Uterus (tissue), 4 donors: ENCODE results near the gene PABPN1L. TPM values are rescaled to one million over a fixed set of nuclear protein-coding genes. Genes with fewer than 3 reads are reported as not detected.
"Not testable (repeated sequence)": the region's sequence is repeated elsewhere in the genome, so short reads cannot be mapped to it uniquely, and the experiment has no call there.

ENCODE experiments used
- DNase-seq, 2 donors: peaks; one replicate each; pipeline ENCODE4 v3.0.0-alpha.2; 2019 to 2020
- H3K27ac ChIP-seq, 2 donors: fragments of 200-600 bp; sonication (generic); 1 replicate in 1 of 2; 2 replicates in 1 of 2; pipeline ENCODE4 v1.5.1; 2016 to 2018
- H3K27me3 ChIP-seq, 2 donors: fragments of 200-600 bp; sonication (generic); one replicate each; pipeline ENCODE4 v1.5.1; 2018 to 2019; ENCODE audit warnings: control low read depth in 1 of 2
- H3K36me3 ChIP-seq, 2 donors: fragments of 200-600 bp; sonication (generic); one replicate each; pipeline ENCODE4 v1.5.1; 2019; ENCODE audit warnings: control low read depth in 1 of 2
- H3K4me1 ChIP-seq, 2 donors: fragments of 200-600 bp; sonication (generic); one replicate each; pipeline ENCODE4 v1.5.1; 2018 to 2019; ENCODE audit warnings: control low read depth in 1 of 2
- H3K4me3 ChIP-seq, 2 donors: fragments of 200-600 bp; sonication (generic); 1 replicate in 1 of 2; 2 replicates in 1 of 2; pipeline ENCODE4 v1.5.1; 2018 to 2019; ENCODE audit warnings: mild to moderate bottlenecking in 1 of 2
- H3K9me3 ChIP-seq, 2 donors: fragments of 200-600 bp; sonication (generic); one replicate each; pipeline ENCODE4 v1.5.1; 2019; ENCODE audit warnings: control low read depth in 1 of 2
- POLR2A ChIP-seq, 2 donors: fragments of 450-650 bp; IDR thresholded peaks; one replicate each; pipeline ENCODE4 v1.6.1; 2016; ENCODE audit warnings: antibody characterized with exemption in 2 of 2, mild to moderate bottlenecking in 1 of 2, moderate library complexity in 1 of 2
- intact Hi-C: fragments of 100-400 bp; cut with DNase I; formaldehyde crosslinking; loops from one replicate; pipeline ENCODE4 v1.15.1; 2023; ENCODE audit warnings: low total_unique reads
- total RNA-seq, 4 donors: library from RNA; depleted of rRNA in 3 of 4; stranded (reverse); fragments of >200 nt in 3 of 4; gene quantifications; one replicate each; pipeline versions ENCODE4 v1.1.0 to v1.2.4, GENCODE V29; 2014 to 2023
- TF ChIP-seq, protein P1 (sequence below), 4 experiments: fragments of 200-600 bp in 2 of 4; fragments of 450-650 bp in 2 of 4; sonication (generic) in 2 of 4; IDR thresholded peaks; one replicate each; pipeline ENCODE4 v1.5.1; 2016 to 2019; ENCODE audit warnings: antibody characterized with exemption in 4 of 4, mild to moderate bottlenecking in 2 of 4, moderate library complexity in 1 of 4
- donor health status: DM: yes; HTN: yes; CAD: no.

The PABPN1L gene
- total RNA-seq, 4 donors from 2014 or later: not detected

DNA sequence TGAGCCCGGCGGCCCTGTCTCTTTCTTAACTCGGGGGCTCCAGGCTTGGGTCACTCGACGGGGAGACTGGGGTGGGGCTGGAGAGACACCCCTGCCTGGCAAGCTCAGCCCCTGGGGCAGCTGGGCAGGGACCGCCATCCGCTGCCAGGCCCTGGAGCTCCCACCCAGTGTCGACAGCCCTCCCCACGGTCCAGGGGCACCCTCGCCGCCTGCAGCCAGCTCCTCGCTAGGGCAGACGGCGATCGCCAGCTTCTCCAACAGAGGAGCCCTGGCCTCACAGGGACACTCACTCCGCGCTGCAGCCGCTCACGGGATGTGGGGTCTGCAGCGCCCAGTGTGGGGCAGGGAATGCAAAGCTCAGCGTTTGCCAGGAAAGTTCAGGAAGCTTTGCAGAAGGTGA lies 38.7 kb downstream of the PABPN1L start:
- Histone ChIP-seq H3K4me1 (no peaks in the 10 kb centered on the region), H3K4me3 (no peak overlapping the region), H3K9me3 (no peaks in the 10 kb centered on the region), H3K36me3 (no peaks in the 10 kb centered on the region), H3K27me3 (no peaks in the 10 kb centered on the region), H3K27ac (no peak overlapping the region)
- intact Hi-C loops: no loop called here
- TF ChIP-seq, protein P1, sequence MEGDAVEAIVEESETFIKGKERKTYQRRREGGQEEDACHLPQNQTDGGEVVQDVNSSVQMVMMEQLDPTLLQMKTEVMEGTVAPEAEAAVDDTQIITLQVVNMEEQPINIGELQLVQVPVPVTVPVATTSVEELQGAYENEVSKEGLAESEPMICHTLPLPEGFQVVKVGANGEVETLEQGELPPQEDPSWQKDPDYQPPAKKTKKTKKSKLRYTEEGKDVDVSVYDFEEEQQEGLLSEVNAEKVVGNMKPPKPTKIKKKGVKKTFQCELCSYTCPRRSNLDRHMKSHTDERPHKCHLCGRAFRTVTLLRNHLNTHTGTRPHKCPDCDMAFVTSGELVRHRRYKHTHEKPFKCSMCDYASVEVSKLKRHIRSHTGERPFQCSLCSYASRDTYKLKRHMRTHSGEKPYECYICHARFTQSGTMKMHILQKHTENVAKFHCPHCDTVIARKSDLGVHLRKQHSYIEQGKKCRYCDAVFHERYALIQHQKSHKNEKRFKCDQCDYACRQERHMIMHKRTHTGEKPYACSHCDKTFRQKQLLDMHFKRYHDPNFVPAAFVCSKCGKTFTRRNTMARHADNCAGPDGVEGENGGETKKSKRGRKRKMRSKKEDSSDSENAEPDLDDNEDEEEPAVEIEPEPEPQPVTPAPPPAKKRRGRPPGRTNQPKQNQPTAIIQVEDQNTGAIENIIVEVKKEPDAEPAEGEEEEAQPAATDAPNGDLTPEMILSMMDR (IDR thresholded peaks at IDR 0.05): no peak
- TF ChIP-seq POLR2A (IDR thresholded peaks at IDR 0.05): no peak
- DNase-seq: no peak

DNA sequence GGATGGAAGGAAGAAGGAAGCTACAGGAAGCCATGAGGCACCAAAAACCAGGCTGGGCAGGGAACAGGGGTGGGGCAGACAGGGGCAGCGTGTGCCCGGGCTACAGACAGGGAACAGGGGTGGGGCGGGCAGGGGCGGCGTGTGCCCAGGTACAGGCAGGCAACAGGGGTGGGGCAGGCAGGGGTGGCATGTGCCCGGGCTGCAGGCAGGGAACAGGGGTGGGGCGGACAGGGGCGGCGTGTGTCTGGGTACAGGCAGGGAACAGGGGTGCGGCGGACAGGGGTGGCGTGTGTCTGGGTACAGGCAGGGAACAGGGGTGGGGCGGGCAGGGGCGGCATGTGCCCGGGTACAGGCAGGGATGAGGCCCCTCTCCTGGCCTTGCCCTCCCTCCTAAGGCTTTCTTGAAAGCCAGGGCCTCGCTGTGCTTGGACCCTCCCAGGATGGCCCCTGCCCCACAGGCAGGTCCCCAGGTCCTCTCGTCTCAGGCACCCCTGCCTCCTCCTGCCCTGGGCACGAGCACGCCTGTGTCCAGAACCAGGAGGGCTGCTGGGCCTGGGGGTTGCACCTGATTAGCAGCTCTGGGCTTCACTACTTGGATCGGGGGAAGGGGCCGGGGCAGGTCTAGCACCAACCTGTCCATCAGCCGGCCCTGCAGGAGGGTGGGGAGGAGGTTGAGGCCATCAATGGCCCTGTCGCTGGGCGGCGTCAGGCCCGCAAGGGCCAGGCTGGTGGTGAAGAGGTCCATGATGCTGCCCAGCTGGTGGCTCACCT lies 40.2 kb downstream of the PABPN1L start:
- Histone ChIP-seq H3K4me3 (no peak overlapping the region), H3K36me3 (no peaks in the 10 kb centered on the region), H3K4me1 (no peaks in the 10 kb centered on the region), H3K9me3 (no peaks in the 10 kb centered on the region), H3K27me3 (no peaks in the 10 kb centered on the region), H3K27ac (no peak overlapping the region)
- no peak for TF ChIP-seq POLR2A (IDR thresholded peaks at IDR 0.05)
- TF ChIP-seq, protein P1 (IDR thresholded peaks at IDR 0.05): no peak
- intact Hi-C loops: no loop called here
- no peak for DNase-seq

DNA sequence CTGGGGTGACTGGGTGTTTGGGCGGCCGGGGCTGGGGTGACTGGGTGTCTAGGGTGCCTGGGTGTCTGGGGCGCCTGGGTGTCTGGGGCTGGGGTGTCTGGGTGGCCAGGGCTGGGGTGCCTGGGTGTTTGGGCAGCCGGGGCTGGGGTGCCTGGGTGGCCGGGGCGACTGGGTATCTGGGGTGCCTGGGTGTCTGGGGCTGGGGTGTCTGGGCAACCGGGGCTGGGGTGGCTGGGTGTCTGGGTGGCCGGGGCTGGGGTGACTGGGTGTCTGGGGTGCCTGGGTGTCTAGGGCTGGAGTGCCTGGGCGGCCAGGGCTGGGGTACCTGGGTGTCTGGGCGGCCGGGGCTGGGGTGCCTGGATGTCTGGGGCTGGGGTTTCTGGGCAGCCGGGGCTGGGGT lies 41.3 kb downstream of the PABPN1L start:
- DNase-seq: no peak
- Histone ChIP-seq H3K9me3 (no peaks in the 10 kb centered on the region), H3K36me3 (no peaks in the 10 kb centered on the region), H3K4me1 (no peaks in the 10 kb centered on the region), H3K27ac (no peak overlapping the region), H3K4me3 (no peak overlapping the region), H3K27me3 (no peaks in the 10 kb centered on the region)
- TF ChIP-seq, protein P1 (IDR thresholded peaks at IDR 0.05): no peak
- TF ChIP-seq POLR2A (IDR thresholded peaks at IDR 0.05): no peak
- intact Hi-C loops: no loop called here

DNA sequence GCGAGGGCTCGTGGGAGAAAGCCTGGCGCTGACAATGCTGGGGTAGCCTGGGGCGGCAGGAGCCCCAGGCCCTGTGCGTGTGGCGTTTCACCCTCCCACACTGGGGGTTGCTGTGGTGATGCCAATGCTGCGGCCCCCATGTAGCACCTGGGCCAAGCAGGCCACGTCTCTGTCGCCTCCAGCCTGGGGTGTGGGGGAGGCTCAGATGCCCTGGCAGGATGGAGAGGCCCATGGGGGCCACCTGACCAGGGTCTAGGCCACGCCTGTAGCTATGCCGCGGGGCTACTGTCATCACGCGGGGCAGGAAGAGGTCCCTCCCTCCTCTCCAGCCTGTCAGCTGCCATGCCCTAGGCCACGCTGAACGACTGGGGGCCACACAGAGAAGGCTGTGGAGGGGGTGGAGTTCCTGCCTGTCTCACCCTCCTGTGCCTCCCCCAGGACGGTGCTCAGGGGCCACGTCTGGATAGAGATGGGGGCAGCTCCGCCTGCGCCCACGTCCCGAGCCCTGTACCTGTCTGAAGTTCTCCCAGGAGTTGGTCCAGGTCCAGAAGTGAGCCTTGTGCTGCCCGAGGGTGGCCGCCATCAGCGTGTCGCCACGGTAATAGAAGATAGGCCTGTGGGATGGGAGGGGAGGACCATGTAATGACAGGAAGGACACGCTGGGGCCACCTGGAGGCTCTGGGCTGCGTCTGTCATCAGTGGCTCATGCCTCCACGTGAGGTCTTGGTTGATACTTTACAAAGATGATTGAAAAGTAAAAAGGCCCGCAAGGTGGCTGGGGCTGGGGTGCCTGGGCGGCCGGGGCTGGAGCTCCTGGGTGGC lies 42.0 kb downstream of the PABPN1L start:
- Histone ChIP-seq H3K9me3 (no peaks in the 10 kb centered on the region), H3K27me3 (no peaks in the 10 kb centered on the region), H3K4me3 (no peak overlapping the region), H3K36me3 (no peaks in the 10 kb centered on the region), H3K4me1 (no peaks in the 10 kb centered on the region), H3K27ac (no peak overlapping the region)
- intact Hi-C loops: no loop called here
- TF ChIP-seq, protein P1 (IDR thresholded peaks at IDR 0.05): no peak
- no peak for TF ChIP-seq POLR2A (IDR thresholded peaks at IDR 0.05)
- no peak for DNase-seq

GRCh38 chr16:88823646-88824045 lies 42.8 kb downstream of the PABPN1L start:
- DNase-seq, H3K4me3 ChIP-seq, H3K27me3 ChIP-seq, H3K27ac ChIP-seq, H3K4me1 ChIP-seq, H3K9me3 ChIP-seq, intact Hi-C loops, H3K36me3 ChIP-seq: not testable (repeated sequence)
